Esophagus muscularis mucosa (tissue), 4 donors: ENCODE results near the gene ACP2.

Source experiments
- CTCF ChIP-seq, 3 experiments: fragments of 200-600 bp in 2 of 3; fragments of 450-650 bp in 1 of 3; sonication (generic) in 2 of 3; IDR thresholded peaks; one replicate each; pipeline ENCODE4 v1.5.1; 2017 to 2019; ENCODE audit warnings: antibody characterized with exemption in 3 of 3, mild to moderate bottlenecking in 2 of 3, moderate library complexity in 1 of 3
- EP300 ChIP-seq: sonication (generic); formaldehyde crosslinking; IDR thresholded peaks from one replicate; pipeline ENCODE4 v1.6.1; 2017; ENCODE audit warnings: antibody characterized with exemption
- POLR2A ChIP-seq: fragments of 450-650 bp; IDR thresholded peaks from one replicate; pipeline ENCODE4 v1.6.1; 2017; ENCODE audit warnings: antibody characterized with exemption, moderate library complexity, mild to moderate bottlenecking, low read depth

- TF ChIP-seq CTCF (IDR thresholded peaks at IDR 0.05), result no peak
- no peak for TF ChIP-seq EP300
- no peak for TF ChIP-seq POLR2A
Observed at GRCh38 chr11:47248304-47248663, 330 bp downstream of the ACP2 start.
